ENCODE results near the gene CLSTN2. TPM values are rescaled to one million over a fixed set of nuclear protein-coding genes. Genes with fewer than 3 reads are reported as not detected.

Gene CLSTN2
- total and polyA plus RNA-seq, 2 of the 8 experiments (the other 6 are each of a cell fraction or from before 2014, with no cell fraction given): 0.39 to 0.52 TPM

DNA sequence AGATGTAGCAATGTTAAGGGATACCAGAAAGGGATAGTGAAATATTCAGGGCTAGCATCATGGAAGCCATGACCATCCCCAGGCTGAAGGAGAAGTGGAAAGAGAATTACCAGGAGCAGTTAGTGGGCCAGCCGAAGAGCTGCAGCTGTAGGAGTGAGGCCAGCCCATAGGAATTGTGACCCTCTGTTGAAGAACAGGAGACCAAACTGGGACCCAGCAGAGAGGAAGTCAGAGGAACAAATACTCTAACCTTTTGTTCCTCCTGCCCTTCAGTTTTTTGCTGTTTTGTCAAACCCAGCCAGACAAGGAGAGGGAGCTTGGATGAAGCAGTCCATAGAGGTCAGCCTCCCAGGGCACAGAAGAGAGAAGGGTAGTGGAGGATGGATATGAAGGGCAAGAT is 115.4 kb downstream of the CLSTN2 start:
- Histone ChIP-seq H2BK12ac (ENCODE audit: low read depth, low read length) (no peak overlapping the region), H3K79me2 (ENCODE audit: control insufficient read depth in 1 of 2, insufficient read depth in 2 of 2, low read length in 2 of 2) (no peaks in the 10 kb centered on the region), H2BK5ac (ENCODE audit: low read depth, low read length) (no peak overlapping the region), H3K27ac (ENCODE audit: low read depth, low read length) (no peak overlapping the region), H3K18ac (ENCODE audit: extremely low read depth, low read length) (no peak overlapping the region), H3K36me3 (ENCODE audit: control insufficient read depth in 2 of 4, insufficient read depth in 4 of 4, low read length in 3 of 4) (no peaks in the 10 kb centered on the region), H3K9me3 (ENCODE audit: insufficient read depth in 2 of 2, low read depth in 1 of 2, low read length in 1 of 2) (no peaks in the 10 kb centered on the region), H3K23ac (ENCODE audit: insufficient read length) (no peak overlapping the region), H2AK5ac (ENCODE audit: low read depth, low read length) (no peak overlapping the region), H2AFZ (ENCODE audit: low read length) (no peak overlapping the region), H3K4me2 (ENCODE audit: insufficient read depth in 1 of 2, low read depth in 2 of 2, low read length in 2 of 2) (no peak overlapping the region), H4K8ac (ENCODE audit: extremely low read depth, insufficient read depth, low read length) (no peak overlapping the region), H3K79me1 (ENCODE audit: low read depth, low read length) (no peaks in the 10 kb centered on the region; the same call in 1 of the 2 replicates), H2BK120ac (replicated peaks; ENCODE audit: low read depth, low read length) (no peak overlapping the region), H3K4ac (replicated peaks; ENCODE audit: insufficient read length, low read depth, low read length) (no peak overlapping the region), H3K27me3 (replicated peaks in 1 of 4; ENCODE audit: control insufficient read depth in 3 of 4, extremely low read depth in 1 of 4, insufficient read depth in 3 of 4, low read length in 3 of 4) (no peaks in the 10 kb centered on the region), H4K91ac (replicated peaks; ENCODE audit: insufficient read length, low read length) (no peak overlapping the region), H3K4me1 (replicated peaks in 1 of 4; ENCODE audit: control insufficient read depth in 3 of 4, insufficient read depth in 4 of 4, low read length in 3 of 4) (no peaks in the 10 kb centered on the region; a peak in 1 of 7 replicates), H3K14ac (ENCODE audit: insufficient read length) (no peak overlapping the region), H3K9ac (replicated peaks in 1 of 4; ENCODE audit: extremely low read depth in 1 of 4, low read depth in 3 of 4, low read length in 3 of 4) (no peak overlapping the region), H4K5ac (ENCODE audit: insufficient read length, low read depth, low read length) (no peak overlapping the region), H3K4me3 (ENCODE audit: extremely low read depth in 1 of 4, insufficient read depth in 2 of 4, low read depth in 3 of 4, low read length in 4 of 4) (no peak overlapping the region), H2BK15ac (ENCODE audit: low read length) (no peak overlapping the region), H2BK20ac (ENCODE audit: low read length) (no peak overlapping the region), H3K23me2 (ENCODE audit: low read depth, low read length) (no peaks in the 10 kb centered on the region), H3K56ac (replicated peaks; ENCODE audit: insufficient read length, low read depth, low read length) (no peak overlapping the region), H4K20me1 (replicated peaks in 1 of 2; ENCODE audit: control insufficient read depth in 1 of 2, insufficient read depth in 2 of 2, low read length in 2 of 2) (no peaks in the 10 kb centered on the region)
- ChIA-PET POLR2A (ENCODE audit: partially characterized antibody) (no interaction called here), CTCF (ENCODE audit: partially characterized antibody) (interaction anchor here (0.7 to 7.7 kb wide), 8 partner anchors 9 to 449 kb away, joined by 3 to 60 read pairs (median 5); partner anchors contain the start of gene CLSTN2)
- no peak for DNase-seq (ENCODE audit: low read depth in 1 of 2, low spot score in 2 of 2)
- WGBS, 2 experiments (ENCODE audit: extremely low coverage in 1 of 2, insufficient coverage in 1 of 2, insufficient read length in 1 of 2, insufficient replicate concordance in 2 of 2, low coverage in 1 of 2, low lambda C conversion rate in 2 of 2, missing lambda C conversion rate in 1 of 2): 91% methylated on average over 1 of the region's 1 CpG; no CpG with 5 or more reads in 1 of the 2 experiments
- FAIRE-seq: no peak
- TF ChIP-seq POLR2AphosphoS5 (IDR thresholded peaks at IDR 0.05; ENCODE audit: low read depth, low read length): no peak
- TF ChIP-seq CBX8 (IDR thresholded peaks at IDR 0.05; ENCODE audit: borderline replicate concordance, low read depth, low read length): no peak
- no peak for TF ChIP-seq JUN (IDR thresholded peaks at IDR 0.05; ENCODE audit: low read depth, low read length)

Measured in H1 (cell line).